Stimulated activated CD8-positive, alpha-beta memory T cell treated with anti-CD3 and anti-CD28 coated beads, Interleukin-7, amount 100 ng/mL, for 4 hours (primary cell): ENCODE results near the gene BIRC6.
"Not testable (repeated sequence)": the region's sequence is repeated elsewhere in the genome, so short reads cannot be mapped to it uniquely, and the experiment has no call there.

Experiments used
- DNase-seq, 2 donors: peaks; one replicate each; pipeline ENCODE4 v3.0.0-alpha.2; 2020; ENCODE audit warnings: low read depth in 2 of 2

The BIRC6 gene

DNA sequence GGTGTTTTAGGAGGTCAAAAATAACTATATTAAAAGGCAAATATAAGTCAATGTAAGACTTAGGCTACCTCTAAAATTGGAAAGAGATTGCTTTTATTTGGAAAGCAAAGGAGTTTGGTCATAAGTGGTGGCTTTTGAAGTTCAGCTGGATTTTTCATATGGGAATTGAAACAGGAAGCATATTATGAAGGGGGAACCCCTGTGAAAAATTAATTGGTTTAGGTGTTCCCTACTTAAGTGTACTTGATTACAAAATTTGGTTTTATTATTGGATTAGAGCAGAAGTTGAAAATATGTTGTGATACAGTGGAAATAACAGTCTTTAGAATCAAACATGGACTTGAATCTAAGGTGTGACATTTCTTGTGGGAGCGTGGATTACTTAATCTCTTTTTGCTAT, 149.6 kb downstream of the BIRC6 start:
- no peak for DNase-seq

DNA sequence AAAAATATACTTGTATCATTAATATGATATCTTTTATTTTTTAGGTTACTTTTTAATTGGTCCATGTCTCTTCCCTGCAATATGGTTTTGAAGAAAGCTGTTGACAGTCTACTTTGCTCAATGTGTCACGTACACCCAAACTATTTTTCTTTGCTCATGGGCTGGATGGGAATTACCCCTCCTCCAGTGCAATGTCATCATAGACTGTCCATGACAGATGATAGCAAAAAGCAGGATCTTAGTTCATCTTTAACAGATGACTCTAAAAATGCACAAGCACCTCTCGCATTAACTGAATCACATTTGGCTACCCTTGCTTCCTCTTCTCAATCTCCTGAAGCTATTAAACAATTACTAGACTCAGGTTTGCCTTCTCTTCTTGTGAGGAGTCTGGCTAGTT, 158.1 kb downstream of the BIRC6 start:
- no peak for DNase-seq

DNA sequence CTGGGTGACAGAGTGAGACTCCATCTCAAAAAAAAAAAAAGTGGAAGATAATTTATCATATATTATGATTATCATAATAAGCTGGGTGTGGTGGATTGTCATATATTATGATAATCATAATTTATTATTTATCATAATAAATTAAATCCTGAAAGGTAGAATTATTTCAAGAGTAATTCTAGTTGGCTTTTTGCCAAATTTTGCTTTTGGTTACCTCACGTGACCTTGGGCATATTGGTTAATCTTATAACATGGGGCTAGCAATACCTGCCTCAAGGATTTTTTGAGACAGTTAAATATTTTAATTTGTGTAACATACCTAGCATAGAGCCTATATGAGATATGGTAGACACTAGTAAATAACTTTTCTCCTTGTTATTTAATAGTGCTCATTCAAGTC, 159.7 kb downstream of the BIRC6 start:
- no peak for DNase-seq

DNA sequence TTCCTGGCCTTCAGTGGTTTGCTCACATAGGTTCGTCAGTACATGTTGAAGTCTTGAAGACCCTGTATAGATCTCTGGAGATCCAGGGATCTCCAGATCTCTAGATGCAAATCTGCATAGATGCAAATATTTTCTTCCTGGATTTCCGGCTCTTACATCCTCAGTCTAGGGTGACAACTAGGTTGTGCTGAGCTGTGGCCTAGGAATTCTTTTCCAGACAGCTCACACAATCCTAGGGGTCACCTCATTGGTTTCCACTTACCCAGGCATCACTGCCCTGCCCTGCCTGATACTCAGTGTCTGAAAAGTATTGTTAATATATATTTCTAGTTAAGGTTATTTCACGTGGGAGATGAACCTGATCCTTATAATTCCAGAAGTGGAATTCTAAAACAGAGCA, 165.9 kb downstream of the BIRC6 start:
- no peak for DNase-seq

DNA sequence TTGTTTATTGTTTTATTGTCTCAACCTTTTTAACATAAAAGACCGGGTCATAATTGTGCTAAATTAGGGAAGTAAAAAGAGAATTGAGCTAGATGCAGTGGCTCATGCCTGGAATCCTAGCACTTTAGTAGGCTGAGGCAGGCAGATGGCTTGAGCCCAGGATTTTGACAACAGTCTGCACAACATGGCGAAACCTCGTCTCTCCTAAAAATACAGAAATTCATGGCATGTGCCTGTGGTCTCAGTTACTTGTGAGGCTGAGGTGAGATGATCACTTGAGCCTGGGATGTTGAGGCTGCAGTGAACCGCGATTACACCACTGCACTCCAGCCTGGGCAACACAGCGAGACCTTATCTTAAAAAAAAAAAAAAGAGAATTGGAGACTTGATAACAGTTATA, 166.9 kb downstream of the BIRC6 start:
- no peak for DNase-seq

DNA sequence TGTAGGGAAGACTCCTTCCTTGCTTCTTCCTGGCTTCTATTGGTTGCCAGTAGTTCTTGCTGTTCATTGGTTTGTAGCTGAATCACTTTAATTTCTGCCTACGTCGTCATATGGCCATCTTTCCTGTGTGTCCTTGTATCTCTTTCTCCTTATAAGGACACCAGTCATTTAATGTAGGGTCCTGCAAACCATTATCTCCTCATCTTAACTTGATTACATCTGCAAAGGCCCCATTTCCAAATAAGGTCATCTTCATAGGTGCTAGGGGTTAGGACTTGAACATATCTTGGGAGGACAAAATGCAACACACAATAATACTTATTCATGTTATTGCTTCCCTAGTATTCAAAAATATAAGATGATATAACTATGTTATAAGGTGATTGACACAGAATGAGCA, 175.5 kb downstream of the BIRC6 start:
- DNase-seq, result no peak

DNA sequence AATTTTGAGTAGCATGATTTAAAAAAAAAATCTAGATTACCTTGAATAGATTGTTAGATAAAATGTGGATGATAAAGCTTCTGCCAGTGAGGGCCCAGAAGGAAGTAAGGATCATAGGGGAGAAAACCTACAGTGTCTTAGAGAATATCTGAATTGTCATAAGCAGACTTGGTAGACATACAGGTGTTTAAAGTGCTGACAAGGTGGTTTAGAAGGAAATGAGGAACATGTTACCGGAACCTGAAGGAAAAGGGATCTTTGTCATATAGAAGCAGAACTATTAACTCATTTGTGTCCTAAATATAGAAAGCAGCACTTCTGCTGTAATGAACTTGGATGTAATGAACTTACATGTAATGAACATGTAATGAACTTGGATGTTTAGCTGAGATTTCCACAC, 176.1 kb downstream of the BIRC6 start:
- no peak for DNase-seq

DNA sequence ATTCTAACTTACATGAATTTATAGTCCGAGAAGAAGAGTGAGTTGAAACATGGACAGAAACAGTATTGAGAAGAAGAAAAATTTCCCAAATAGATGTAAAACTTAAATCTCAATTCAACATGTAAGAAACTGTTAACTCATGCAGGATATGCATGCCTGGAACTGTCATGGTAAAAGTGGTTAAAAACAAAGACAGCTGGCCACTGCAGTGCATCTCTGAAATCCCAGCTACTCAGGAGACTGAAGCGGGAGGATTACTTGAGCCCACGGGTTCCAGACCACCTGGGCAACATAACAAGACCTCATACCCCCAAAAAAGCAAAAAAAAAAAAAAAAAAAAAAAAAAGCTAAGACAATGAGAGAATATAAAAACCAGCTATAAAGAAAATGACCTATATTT, 178.0 kb downstream of the BIRC6 start:
- DNase-seq, result no peak

DNA sequence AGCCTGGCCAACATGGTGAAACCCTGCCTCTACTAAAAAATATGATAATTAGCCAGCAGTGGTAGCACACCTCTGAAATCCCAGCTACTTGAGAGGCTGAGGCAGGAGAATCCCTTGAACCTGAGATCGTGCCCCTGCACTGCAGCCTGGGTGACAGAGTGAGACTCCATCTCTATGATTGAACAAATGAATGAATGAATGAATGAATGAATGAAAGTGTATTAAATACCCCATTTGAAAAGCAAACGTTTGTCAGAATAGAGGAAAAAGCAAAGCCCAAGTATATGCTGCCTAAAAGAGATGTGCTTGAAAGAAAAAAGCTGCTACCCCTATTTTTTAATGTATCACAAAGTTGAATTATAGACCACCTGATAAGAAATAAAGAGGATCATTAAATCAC, 181.9 kb downstream of the BIRC6 start:
- DNase-seq, result no peak

DNA sequence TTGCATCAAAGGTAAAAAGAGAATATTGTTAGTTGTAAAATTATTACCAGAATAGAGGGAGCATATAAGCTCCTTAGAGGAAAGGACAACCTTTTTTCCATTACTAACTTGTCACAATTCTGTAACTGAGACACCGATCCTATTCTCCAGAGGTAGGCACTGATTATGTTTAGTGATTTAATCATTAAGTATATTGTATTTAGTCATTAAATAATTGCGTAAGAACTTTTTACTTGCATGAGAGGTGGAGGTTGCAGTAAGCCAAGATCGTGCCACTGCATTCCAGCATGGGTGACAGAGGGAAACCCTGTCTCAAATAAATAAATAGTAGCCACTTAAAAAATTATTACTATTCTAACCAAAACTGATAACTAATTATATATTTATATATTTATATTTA, 195.7 kb downstream of the BIRC6 start:
- not testable (repeated sequence) for DNase-seq

DNA sequence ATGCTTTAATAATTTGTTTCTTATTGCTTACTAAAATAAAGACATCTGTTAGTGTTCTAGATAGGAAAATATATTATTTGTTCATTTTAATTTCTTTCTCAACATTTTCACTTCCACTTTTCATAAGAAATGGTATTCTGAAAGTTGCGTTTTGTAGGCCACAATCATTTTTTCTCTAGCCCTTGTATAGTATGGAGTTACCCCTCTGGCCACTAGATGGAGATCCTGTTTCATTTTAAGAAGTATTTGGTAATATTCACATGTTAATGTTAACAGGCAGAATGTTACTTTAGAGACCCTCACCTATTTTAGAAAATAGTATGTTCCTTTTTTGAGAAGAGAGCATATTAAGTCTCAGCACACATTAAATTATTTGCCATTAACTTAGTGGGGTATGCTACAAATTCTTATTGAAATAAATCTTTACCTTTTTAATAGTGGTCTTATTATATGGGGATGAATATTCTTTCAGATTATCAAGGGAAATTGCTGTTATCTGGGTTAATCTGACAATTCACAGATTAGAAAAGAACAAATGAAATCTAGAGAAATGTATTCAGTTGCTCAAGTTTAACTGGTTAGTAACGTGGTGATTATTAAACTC, 197.1 kb downstream of the BIRC6 start:
- no peak for DNase-seq

DNA sequence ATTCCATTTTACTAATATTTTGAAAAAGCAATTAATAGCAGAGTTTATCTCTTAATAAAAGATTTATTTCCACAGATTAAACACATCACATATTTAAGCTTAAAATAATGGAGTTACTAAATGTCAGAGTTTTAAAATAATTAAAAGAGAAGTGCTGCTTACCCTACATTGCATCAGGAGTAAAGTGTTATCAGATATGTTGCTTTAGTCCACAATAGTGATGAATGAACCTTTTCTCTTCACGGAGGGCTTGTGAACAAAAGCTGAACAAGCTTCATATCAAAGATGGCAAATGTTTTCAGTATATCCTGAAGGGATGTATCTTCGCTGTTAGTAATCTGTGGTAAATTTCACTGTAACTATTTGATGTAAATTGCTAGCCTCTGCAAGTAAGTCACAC, 201.7 kb downstream of the BIRC6 start:
- DNase-seq, result no peak

DNA sequence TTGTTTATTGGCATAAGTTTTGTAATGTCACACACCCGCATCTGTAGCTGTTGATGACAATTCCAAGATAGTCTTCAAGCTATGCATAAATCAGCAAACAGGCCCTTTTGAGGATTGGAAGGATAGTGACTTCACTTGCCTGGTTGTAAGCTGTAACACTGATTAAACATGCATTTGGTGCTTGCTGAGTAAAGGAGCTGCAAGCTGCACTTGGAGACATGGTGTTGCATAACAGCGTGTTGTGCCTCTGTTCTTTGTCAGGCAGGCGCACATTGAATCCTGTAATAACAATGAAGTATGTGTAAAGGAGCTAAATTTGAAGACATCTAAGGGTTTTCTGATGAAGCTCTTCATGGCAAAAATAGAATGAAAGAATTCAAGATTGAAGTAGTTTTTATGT, 202.3 kb downstream of the BIRC6 start:
- DNase-seq, result no peak

DNA sequence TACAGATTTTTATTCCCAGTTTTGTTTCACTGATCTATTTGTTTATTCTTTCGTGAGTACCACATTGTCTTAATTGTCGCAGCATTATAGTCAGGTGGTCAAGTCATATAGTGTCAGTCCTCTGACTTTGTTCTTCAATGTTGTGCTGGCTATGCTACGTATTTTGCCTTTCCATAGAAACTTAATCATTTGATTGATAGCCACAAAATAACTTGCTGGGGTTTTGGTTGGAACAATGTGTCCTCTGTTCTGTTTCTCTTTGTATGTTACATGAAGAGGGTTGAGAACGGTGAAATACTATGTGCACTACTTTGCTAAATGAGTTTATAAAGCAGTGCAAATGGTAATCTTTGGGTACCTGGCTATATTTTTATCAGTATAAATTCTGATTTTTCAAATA, 206.1 kb downstream of the BIRC6 start:
- DNase-seq, result no peak

DNA sequence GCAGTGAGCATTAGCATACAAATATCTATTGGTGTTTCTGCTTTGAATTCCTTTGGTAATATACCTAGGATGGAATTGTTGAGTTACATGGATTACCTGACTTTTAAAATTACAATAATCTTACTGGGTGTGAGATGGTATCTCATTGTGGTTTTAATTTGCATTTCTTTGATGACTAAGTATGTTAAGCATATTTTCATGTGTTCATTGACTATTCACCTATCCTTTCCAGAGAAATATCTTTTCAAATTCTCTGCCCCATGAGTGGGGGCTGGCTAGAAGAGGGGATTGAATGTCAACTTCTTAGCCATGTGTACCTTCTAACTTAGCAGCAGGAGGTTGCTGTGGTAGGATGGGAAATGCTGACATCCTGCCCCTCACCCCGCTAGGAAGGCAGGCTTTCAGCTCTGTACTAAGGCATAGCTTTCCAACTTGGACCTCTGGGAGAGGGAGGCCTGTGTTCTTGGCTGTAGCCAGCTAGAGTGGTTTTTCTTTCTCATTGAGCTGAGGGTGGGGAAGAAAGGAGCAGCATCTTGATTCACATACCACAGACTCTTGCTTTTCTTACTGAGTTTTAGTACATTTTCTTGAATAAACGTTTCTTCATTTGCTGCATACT, 207.7 kb downstream of the BIRC6 start:
- DNase-seq, result no peak

DNA sequence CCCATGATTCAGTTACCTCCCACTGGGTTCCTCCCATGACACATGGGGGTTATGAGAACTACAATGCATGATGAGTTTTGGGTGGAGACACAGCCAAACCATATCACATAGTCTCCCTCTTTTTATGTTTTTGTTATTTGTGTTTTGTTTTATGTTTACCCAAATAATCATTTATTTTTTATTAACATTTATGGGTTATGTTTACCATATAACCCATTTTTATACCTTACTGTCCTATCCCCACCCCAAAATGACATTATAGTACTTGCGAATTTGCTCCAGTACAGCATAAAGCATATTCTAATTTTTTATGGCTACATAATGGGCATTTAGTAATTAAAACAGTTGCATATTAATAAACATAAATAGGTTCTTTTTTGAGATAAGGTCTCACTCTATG, 209.1 kb downstream of the BIRC6 start:
- DNase-seq, result no peak

DNA sequence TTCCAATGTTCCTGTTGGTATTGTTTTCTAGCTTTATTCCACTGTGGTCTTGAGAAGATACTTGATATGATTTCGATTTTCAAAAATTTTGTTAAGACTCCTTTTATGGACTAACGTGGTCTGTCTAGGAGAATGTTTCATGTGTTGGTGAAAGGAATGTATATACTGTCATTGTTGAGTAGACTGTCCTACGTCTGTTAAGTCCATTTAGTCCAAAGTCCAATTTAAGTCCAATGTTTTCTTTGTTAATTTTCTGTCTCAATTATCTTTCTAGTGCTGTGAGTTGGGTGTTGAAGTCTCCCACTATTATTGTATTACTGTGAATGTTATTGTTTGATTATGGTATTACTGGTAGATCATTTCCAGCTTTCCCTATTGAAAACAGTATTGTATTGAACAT, 215.2 kb downstream of the BIRC6 start:
- no peak for DNase-seq

DNA sequence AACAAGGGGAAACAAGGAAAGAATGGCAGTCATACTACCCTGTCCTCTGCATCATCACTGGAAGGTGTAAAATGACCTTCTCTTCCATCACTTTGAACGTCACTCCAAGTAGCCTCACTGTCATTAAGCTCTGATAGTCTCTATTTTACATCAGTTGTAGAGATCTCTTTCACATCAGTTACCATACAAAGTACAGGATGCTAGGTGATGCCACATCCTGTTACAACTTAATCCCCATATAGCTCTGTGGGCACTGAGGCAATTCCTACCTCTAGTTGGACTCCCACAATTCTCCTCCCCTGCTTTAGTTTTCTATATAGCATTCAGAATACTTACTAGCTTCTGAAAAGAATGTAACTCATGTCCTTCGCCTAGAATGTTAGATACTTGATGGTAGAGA, 215.9 kb downstream of the BIRC6 start:
- DNase-seq, result no peak

DNA sequence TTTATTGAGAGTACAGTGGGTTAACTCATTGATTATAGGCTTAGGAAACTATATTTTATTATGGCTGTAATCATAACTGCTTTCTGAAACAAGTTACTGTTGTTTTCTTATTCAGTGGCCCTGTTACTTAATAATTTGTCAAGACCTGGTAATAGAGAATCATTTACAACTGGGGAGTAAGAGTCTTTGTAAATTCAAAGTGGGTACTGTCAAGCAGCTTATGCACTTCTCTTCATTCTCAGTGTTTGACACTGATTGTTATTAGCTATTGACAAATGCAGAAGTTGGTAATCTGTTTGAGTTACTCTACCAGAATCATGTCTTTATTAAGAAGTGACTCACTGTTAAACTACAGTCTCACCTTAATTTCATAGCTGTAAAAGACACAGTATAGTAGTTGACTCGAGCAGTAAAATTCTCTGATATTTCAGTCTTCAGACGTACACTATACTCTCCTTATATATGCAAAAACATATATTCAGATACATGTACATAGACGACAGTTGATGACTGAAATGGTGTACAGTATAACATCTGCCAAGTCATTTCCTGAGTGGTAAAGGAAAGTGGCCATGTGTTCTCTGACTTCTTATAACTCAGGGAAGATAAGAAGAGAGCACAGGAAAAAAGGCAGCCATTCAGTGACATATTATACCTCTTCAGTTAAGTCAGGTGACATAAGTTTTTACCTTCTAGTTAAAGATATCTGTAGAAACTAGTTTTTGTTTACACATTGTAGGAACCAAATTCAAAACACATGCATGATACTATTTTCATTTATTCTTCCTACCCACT, 235.0 kb downstream of the BIRC6 start:
- no peak for DNase-seq

DNA sequence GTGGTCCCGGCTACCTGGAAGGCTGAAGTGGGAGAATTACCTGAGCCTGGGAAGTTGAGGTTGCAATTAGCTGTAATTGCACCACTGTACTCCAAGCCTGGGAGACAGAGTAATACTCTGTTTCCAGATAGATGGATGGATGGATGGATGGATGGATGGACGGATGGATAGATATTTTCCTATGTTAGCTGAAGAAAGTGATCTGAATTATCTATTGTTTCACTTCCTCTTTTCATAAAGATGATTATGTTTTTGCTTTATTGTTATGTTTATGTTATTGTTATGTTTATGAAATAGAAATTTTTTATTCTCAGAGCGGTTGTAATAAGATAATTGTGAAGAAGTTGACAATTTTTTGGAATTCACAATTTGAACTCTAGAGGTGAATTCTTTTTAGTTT, 237.8 kb downstream of the BIRC6 start:
- no peak for DNase-seq

DNA sequence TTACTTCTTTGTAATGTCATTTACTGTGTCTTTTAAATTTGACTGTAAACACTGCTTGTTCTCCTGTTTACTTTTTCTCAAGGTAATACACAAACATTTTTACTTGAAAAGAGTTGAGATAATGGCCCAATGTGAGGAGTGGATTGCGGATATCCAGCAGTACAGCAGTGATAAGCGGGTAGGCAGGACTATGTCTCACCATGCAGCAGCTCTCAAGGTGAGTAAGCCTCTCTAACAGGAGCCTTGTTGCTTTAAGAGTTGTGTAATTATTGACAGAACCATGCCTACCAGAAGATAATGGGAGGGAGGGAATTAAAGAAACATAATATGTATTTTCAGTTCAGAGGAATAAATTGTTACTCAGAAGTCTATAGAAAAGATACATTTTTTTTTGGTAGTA, 254.5 kb downstream of the BIRC6 start:
- no peak for DNase-seq

DNA sequence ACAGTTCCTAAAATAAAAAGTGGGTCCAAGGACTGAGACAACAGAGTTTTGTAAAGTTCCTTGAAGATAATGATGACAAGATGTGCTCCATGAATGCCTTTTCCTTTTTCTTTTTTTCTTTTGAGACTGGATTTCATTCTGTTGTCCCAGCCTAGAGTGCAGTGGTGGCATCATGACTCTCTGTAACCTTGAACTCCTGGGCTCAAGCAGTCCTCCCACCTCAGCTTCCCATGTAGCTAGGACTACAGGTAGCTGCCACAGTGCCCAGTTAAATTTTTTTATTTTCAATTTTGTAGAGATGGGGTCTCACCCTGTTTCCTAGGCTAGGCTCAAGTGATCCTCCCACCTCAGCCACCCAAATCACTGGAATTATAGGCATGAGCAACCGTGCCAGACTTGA, 254.9 kb downstream of the BIRC6 start:
- no peak for DNase-seq

DNA sequence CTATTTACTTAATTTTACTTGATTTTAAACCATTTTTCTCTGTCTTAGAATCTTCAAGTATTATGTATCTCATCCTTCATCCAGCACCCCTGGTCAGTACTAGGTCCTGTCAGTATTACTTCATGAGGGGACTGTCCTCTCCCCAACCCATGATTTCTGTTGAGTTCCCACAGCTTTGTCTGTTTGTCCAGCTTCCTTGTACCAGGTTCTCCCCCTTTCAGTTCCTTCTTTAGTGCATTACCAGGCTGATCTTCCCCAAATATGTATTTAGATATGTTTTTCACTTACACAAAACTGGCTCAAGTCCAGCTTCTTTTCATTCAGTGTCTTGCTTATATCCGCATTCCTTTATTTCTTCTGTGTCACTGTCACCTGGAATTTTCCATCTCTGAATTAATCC, 257.3 kb downstream of the BIRC6 start:
- DNase-seq, result no peak
